ENCODE data around the gene IL17REL. TPM values are rescaled to one million over a fixed set of nuclear protein-coding genes. Genes with fewer than 3 reads are reported as not detected.

Gene IL17REL
- total and polyA plus RNA-seq, 2 of the 13 experiments (the other 11 are each of a cell fraction or from before 2014, with no cell fraction given), result not detected

- TF ChIP-seq ZFP36L2 (CRISPR knock-in tag; IDR thresholded peaks at IDR 0.05) (no peak), POLR2G (IDR thresholded peaks at IDR 0.05; ENCODE audit: low read depth, low read length) (peak; percentile 85), SRSF4 (IDR thresholded peaks at IDR 0.05; ENCODE audit: low read depth, low read length, poor library complexity, severe bottlenecking) (peak; percentile 61), NFATC3 (CRISPR knock-in tag; IDR thresholded peaks at IDR 0.05) (no peak), ELF1 (CRISPR knock-in tag; IDR thresholded peaks at IDR 0.05) (peak; percentile 67), HIVEP1 (CRISPR knock-in tag; IDR thresholded peaks at IDR 0.05) (no peak; the same call in 1 of the 2 replicates), ARNTL (CRISPR knock-in tag; IDR thresholded peaks at IDR 0.05) (peak; percentile 92; the same call in 1 of the 2 replicates)
- TF ChIP-seq, protein P1, sequence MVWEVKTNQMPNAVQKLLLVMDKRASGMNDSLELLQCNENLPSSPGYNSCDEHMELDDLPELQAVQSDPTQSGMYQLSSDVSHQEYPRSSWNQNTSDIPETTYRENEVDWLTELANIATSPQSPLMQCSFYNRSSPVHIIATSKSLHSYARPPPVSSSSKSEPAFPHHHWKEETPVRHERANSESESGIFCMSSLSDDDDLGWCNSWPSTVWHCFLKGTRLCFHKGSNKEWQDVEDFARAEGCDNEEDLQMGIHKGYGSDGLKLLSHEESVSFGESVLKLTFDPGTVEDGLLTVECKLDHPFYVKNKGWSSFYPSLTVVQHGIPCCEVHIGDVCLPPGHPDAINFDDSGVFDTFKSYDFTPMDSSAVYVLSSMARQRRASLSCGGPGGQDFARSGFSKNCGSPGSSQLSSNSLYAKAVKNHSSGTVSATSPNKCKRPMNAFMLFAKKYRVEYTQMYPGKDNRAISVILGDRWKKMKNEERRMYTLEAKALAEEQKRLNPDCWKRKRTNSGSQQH (CRISPR knock-in tag; IDR thresholded peaks at IDR 0.05; ENCODE audit: low read depth), result peak; percentile 73; the same call in 1 of the 2 replicates
- TF ChIP-seq, protein P2, sequence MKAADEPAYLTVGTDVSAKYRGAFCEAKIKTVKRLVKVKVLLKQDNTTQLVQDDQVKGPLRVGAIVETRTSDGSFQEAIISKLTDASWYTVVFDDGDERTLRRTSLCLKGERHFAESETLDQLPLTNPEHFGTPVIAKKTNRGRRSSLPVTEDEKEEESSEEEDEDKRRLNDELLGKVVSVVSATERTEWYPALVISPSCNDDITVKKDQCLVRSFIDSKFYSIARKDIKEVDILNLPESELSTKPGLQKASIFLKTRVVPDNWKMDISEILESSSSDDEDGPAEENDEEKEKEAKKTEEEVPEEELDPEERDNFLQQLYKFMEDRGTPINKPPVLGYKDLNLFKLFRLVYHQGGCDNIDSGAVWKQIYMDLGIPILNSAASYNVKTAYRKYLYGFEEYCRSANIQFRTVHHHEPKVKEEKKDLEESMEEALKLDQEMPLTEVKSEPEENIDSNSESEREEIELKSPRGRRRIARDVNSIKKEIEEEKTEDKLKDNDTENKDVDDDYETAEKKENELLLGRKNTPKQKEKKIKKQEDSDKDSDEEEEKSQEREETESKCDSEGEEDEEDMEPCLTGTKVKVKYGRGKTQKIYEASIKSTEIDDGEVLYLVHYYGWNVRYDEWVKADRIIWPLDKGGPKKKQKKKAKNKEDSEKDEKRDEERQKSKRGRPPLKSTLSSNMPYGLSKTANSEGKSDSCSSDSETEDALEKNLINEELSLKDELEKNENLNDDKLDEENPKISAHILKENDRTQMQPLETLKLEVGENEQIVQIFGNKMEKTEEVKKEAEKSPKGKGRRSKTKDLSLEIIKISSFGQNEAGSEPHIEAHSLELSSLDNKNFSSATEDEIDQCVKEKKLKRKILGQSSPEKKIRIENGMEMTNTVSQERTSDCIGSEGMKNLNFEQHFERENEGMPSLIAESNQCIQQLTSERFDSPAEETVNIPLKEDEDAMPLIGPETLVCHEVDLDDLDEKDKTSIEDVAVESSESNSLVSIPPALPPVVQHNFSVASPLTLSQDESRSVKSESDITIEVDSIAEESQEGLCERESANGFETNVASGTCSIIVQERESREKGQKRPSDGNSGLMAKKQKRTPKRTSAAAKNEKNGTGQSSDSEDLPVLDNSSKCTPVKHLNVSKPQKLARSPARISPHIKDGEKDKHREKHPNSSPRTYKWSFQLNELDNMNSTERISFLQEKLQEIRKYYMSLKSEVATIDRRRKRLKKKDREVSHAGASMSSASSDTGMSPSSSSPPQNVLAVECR (CRISPR knock-in tag; IDR thresholded peaks at IDR 0.05; ENCODE audit: borderline replicate concordance), result peak; percentile 91
- TF ChIP-seq, protein P3, sequence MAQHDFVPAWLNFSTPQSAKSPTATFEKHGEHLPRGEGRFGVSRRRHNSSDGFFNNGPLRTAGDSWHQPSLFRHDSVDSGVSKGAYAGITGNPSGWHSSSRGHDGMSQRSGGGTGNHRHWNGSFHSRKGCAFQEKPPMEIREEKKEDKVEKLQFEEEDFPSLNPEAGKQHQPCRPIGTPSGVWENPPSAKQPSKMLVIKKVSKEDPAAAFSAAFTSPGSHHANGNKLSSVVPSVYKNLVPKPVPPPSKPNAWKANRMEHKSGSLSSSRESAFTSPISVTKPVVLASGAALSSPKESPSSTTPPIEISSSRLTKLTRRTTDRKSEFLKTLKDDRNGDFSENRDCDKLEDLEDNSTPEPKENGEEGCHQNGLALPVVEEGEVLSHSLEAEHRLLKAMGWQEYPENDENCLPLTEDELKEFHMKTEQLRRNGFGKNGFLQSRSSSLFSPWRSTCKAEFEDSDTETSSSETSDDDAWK (CRISPR knock-in tag; IDR thresholded peaks at IDR 0.05), result no peak
Measured at GRCh38 chr22:49960159-49961004, 52.2 kb downstream of the IL17REL start, which contains the start of gene PIM3 (continued).

All from HepG2 (cell line).